ENCODE results near the gene UNC93A.

DNA sequence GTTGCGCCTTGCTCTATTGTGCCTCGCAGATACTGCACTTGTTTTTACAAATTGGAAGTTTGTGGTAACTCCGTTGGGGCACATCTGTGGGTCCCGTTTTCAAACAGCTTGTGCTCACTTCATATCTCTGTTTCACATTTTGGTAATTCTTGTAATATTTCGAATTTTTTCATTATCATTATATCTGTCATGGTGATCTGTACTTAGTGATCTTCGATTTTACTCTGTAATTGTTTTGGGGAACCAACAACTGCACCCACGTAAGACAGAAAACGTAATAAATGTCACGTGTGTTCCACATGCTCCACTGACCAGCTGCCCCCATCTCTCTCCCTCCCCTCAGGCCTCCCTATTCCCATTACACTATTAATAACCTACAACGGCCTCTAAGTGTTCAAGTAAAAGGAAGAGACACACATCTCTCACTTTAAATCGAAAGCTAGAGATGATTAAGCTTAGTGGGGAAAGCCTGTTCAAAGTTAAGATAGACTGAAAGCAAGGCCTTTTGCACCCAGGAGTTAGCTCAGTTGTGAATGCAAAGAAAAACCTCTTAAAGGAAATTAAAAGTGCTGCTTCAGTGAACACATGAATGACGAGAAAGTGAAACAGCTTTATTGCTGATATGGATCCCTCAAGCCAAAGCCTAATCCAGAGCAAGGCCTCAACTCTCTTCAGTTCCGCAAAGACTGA is 60.7 kb downstream of the UNC93A start:
- no peak for TF ChIP-seq POLR2A (IDR thresholded peaks at IDR 0.05)
- TF ChIP-seq, protein P1, sequence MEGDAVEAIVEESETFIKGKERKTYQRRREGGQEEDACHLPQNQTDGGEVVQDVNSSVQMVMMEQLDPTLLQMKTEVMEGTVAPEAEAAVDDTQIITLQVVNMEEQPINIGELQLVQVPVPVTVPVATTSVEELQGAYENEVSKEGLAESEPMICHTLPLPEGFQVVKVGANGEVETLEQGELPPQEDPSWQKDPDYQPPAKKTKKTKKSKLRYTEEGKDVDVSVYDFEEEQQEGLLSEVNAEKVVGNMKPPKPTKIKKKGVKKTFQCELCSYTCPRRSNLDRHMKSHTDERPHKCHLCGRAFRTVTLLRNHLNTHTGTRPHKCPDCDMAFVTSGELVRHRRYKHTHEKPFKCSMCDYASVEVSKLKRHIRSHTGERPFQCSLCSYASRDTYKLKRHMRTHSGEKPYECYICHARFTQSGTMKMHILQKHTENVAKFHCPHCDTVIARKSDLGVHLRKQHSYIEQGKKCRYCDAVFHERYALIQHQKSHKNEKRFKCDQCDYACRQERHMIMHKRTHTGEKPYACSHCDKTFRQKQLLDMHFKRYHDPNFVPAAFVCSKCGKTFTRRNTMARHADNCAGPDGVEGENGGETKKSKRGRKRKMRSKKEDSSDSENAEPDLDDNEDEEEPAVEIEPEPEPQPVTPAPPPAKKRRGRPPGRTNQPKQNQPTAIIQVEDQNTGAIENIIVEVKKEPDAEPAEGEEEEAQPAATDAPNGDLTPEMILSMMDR (IDR thresholded peaks at IDR 0.05), result no peak
